H1 (cell line): ENCODE data around the gene HMGB1. TPM values are rescaled to one million over a fixed set of nuclear protein-coding genes. Genes with fewer than 3 reads are reported as not detected.

Experiments used
- CTCF ChIA-PET: fragments of 300-600 bp; sonication (Branson Sonifier 250); formaldehyde crosslinking; loops from one replicate; lab custom pipeline; 2021; ENCODE audit not compliant: partially characterized antibody; lab: Charles Lee
- POLR2A ChIA-PET: fragments of 300-600 bp; sonication (Branson Sonifier 250); formaldehyde crosslinking; loops from one replicate; lab custom pipeline; 2021; ENCODE audit warnings: inconsistent platforms; ENCODE audit not compliant: partially characterized antibody; lab: Charles Lee
- DNase-seq, 2 experiments: peaks; one replicate each; pipeline versions ENCODE4 v3.0.0 to v3.0.0-alpha.2; 2010 to 2022; ENCODE audit warnings: low spot score in 2 of 2, low read depth in 1 of 2, mixed read lengths in 1 of 2
- FAIRE-seq: peaks from 2 replicates; lab custom pipeline; 2011; peaks lifted over from hg19 to GRCh38; lab: Jason Lieb, UNC
- H2AFZ ChIP-seq: 2 replicates; pipeline ENCODE4 v1.8.1; 2012; ENCODE audit warnings: low read length, inconsistent platforms
- H2AK5ac ChIP-seq: 2 replicates; pipeline ENCODE4 v1.6.1; 2013; ENCODE audit warnings: low read depth, low read length
- H2BK120ac ChIP-seq: replicated peaks from 2 replicates; pipeline ENCODE3; 2013; ENCODE audit warnings: low read depth, low read length, inconsistent platforms
- H2BK12ac ChIP-seq: 2 replicates; pipeline ENCODE4 v1.6.1; 2013; ENCODE audit warnings: low read depth, low read length
- H2BK15ac ChIP-seq: 2 replicates; pipeline ENCODE4 v1.6.1; 2013; ENCODE audit warnings: low read length
- H2BK20ac ChIP-seq: 2 replicates; pipeline ENCODE4 v1.6.1; 2013; ENCODE audit warnings: low read length
- H2BK5ac ChIP-seq: 2 replicates; pipeline ENCODE4 v1.6.1; 2013; ENCODE audit warnings: low read depth, low read length
- H3K14ac ChIP-seq: 2 replicates; pipeline ENCODE4 v1.6.1; 2013; ENCODE audit warnings: inconsistent platforms; ENCODE audit not compliant: insufficient read length
- H3K18ac ChIP-seq: 2 replicates; pipeline ENCODE4 v1.6.1; 2013; ENCODE audit warnings: low read length; ENCODE audit errors: extremely low read depth
- H3K23ac ChIP-seq: 2 replicates; pipeline ENCODE4 v1.6.1; 2013; ENCODE audit warnings: inconsistent platforms; ENCODE audit not compliant: insufficient read length
- H3K23me2 ChIP-seq: 2 replicates; pipeline ENCODE4 v1.6.1; 2013; ENCODE audit warnings: low read depth, low read length
- H3K27ac ChIP-seq: 2 replicates; pipeline ENCODE4 v1.6.1; 2011; ENCODE audit warnings: low read depth, low read length, inconsistent platforms
- H3K27me3 ChIP-seq, 4 experiments: replicated peaks in 1 of 4; 1 replicate in 1 of 4; 2 replicates in 3 of 4; pipeline versions ENCODE4 v1.6.1 to v1.8.1; 2011 to 2013; ENCODE audit warnings: low read length in 3 of 4, mild to moderate bottlenecking in 3 of 4, inconsistent platforms in 2 of 4, mixed read lengths in 2 of 4, moderate library complexity in 1 of 4; ENCODE audit not compliant: control insufficient read depth in 3 of 4, insufficient read depth in 3 of 4; ENCODE audit errors: extremely low read depth in 1 of 4
- H3K36me3 ChIP-seq, 4 experiments: 2 replicates each; pipeline versions ENCODE4 v1.6.1 to v1.8.1; 2011 to 2013; ENCODE audit warnings: mild to moderate bottlenecking in 4 of 4, low read length in 3 of 4, moderate library complexity in 2 of 4, control low read depth in 1 of 4, inconsistent platforms in 1 of 4; ENCODE audit not compliant: insufficient read depth in 4 of 4, control insufficient read depth in 2 of 4
- H3K4ac ChIP-seq: replicated peaks from 2 replicates; pipeline ENCODE3; 2013; ENCODE audit warnings: low read length, low read depth, mixed read lengths, inconsistent platforms; ENCODE audit not compliant: insufficient read length
- H3K4me1 ChIP-seq, 4 experiments: replicated peaks in 1 of 4; 1 replicate in 1 of 4; 2 replicates in 3 of 4; pipeline versions ENCODE4 v1.6.1 to v1.8.1; 2011 to 2013; ENCODE audit warnings: low read length in 3 of 4, inconsistent platforms in 2 of 4, mixed read lengths in 1 of 4; ENCODE audit not compliant: insufficient read depth in 4 of 4, control insufficient read depth in 3 of 4
- H3K4me2 ChIP-seq, 2 experiments: 2 replicates each; pipeline versions ENCODE4 v1.6.1 to v1.8.1; 2011 to 2013; ENCODE audit warnings: low read depth in 2 of 2, low read length in 2 of 2, control low read depth in 1 of 2, inconsistent platforms in 1 of 2, mild to moderate bottlenecking in 1 of 2; ENCODE audit not compliant: insufficient read depth in 1 of 2
- H3K4me3 ChIP-seq, 4 experiments: fragments of 200-600, 300-600 bp in 1 of 4; sonication (generic), shearing (Covaris generic), sonication (Bioruptor Twin) in 1 of 4; 2 replicates each; pipeline versions ENCODE4 v1.5.1 to v1.8.1; 2011 to 2016; ENCODE audit warnings: low read length in 4 of 4, low read depth in 3 of 4, control low read depth in 2 of 4, inconsistent platforms in 2 of 4, mild to moderate bottlenecking in 2 of 4, mixed read lengths in 1 of 4, moderate library complexity in 1 of 4; ENCODE audit not compliant: insufficient read depth in 2 of 4; ENCODE audit errors: extremely low read depth in 1 of 4
- H3K56ac ChIP-seq: replicated peaks from 2 replicates; pipeline ENCODE3; 2013; ENCODE audit warnings: low read depth, mild to moderate bottlenecking, mixed read lengths, low read length, inconsistent platforms; ENCODE audit not compliant: insufficient read length
- H3K79me1 ChIP-seq: 2 replicates; pipeline ENCODE4 v1.6.1; 2013; ENCODE audit warnings: low read depth, low read length, control low read depth
- H3K79me2 ChIP-seq, 2 experiments: 2 replicates each; pipeline versions ENCODE4 v1.6.1 to v1.8.1; 2012 to 2013; ENCODE audit warnings: low read length in 2 of 2, mild to moderate bottlenecking in 2 of 2, inconsistent platforms in 1 of 2; ENCODE audit not compliant: insufficient read depth in 2 of 2, control insufficient read depth in 1 of 2
- H3K9ac ChIP-seq, 4 experiments: replicated peaks in 1 of 4; 1 replicate in 1 of 4; 2 replicates in 3 of 4; pipeline versions ENCODE4 v1.6.1 to v1.8.1; 2011 to 2013; ENCODE audit warnings: low read depth in 3 of 4, low read length in 3 of 4, control low read depth in 2 of 4, mild to moderate bottlenecking in 2 of 4, moderate library complexity in 2 of 4, inconsistent platforms in 1 of 4; ENCODE audit errors: extremely low read depth in 1 of 4
- H3K9me3 ChIP-seq, 2 experiments: 2 replicates each; pipeline versions ENCODE4 v1.6.1 to v1.8.1; 2012 to 2013; ENCODE audit warnings: mild to moderate bottlenecking in 2 of 2, moderate library complexity in 2 of 2, control low read depth in 1 of 2, inconsistent platforms in 1 of 2, low read depth in 1 of 2, low read length in 1 of 2, mixed read lengths in 1 of 2; ENCODE audit not compliant: insufficient read depth in 2 of 2
- H4K20me1 ChIP-seq, 2 experiments: replicated peaks in 1 of 2; 2 replicates each; pipeline versions ENCODE3 to v1.8.1; 2011 to 2013; ENCODE audit warnings: inconsistent platforms in 2 of 2, low read length in 2 of 2, mild to moderate bottlenecking in 1 of 2; ENCODE audit not compliant: insufficient read depth in 2 of 2, control insufficient read depth in 1 of 2
- H4K5ac ChIP-seq: 2 replicates; pipeline ENCODE4 v1.6.1; 2013; ENCODE audit warnings: low read length, low read depth, mixed read lengths, inconsistent platforms; ENCODE audit not compliant: insufficient read length
- H4K8ac ChIP-seq: 2 replicates; pipeline ENCODE4 v1.8.0; 2013; ENCODE audit warnings: mild to moderate bottlenecking, moderate library complexity, low read length, inconsistent platforms; ENCODE audit not compliant: insufficient read depth; ENCODE audit errors: extremely low read depth
- H4K91ac ChIP-seq: replicated peaks from 2 replicates; pipeline ENCODE3; 2013; ENCODE audit warnings: low read length, mixed read lengths, inconsistent platforms; ENCODE audit not compliant: insufficient read length
- EGR1 ChIP-seq: IDR thresholded peaks from 2 replicates; pipeline ENCODE4 v1.6.1; 2011; ENCODE audit warnings: low read depth, low read length, borderline replicate concordance
- WGBS, 2 experiments: shearing (Covaris generic) in 1 of 2; methylation state at CpG; one replicate each; pipeline versions ENCODE4 v1.1.6 to v1.1.7; 2013 to 2015; ENCODE audit warnings: low lambda C conversion rate in 2 of 2, mixed read lengths in 2 of 2, inconsistent platforms in 1 of 2, low coverage in 1 of 2, missing lambda C conversion rate in 1 of 2; ENCODE audit not compliant: insufficient replicate concordance in 2 of 2, insufficient coverage in 1 of 2, insufficient read length in 1 of 2; ENCODE audit errors: extremely low coverage in 1 of 2, missing lambda C conversion rate in 1 of 2; 5-methylcytosine and 5-hydroxymethylcytosine counted together
- polyA plus RNA-seq, 7 experiments: library from polyadenylated mRNA; depleted of rRNA in 3 of 7; stranded (reverse) in 5 of 7; unstranded in 2 of 7; fragments of >200 nt in 5 of 7; fragments of 200-250 nt in 2 of 7; gene quantifications; 1 replicate in 5 of 7; 2 replicates in 1 of 7; 4 replicates in 1 of 7; pipeline versions ENCODE4 v1.2.1 to v1.2.3, GENCODE V29; 2011 to 2013; ENCODE audit warnings: missing spikeins in 2 of 7, mixed read lengths in 2 of 7
- total RNA-seq: library from RNA; stranded (reverse); fragmentation: NEBNext Ultra II Directional; extraction: Animal tissue kit (Norgen Biotek cat#: 25700); gene quantifications from 2 replicates; pipeline ENCODE4 v1.2.1, GENCODE V29; 2021

Gene HMGB1
- total and polyA plus RNA-seq, 2 of the 8 experiments (the other 6 are each of a cell fraction or from before 2014, with no cell fraction given): 123 to 776 TPM

DNA sequence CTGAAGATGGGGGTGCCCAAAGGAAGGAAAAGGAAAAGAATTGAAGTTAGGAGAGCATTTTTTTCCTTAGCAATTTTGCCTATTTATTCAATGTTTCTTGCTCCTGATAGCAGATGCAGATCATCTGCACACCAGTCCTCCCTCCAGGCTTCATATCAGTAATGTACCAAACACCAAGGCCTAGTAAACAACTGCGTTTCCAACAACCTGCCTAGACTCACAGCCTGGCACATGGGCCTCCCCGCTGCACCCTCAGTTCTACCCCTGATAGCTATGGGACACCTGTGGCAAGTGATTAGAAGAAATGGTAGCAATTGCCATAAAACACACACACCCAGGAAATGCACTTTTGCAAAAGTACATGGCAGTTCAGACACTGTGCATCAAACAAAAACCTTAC, 30.4 kb upstream of the HMGB1 start:
- H4K91ac ChIP-seq: no peak overlapping the region
- no peak overlapping the region for H2BK15ac ChIP-seq
- no peaks in the 10 kb centered on the region for H3K4me1 ChIP-seq
- no peak overlapping the region for H3K14ac ChIP-seq
- no peak overlapping the region for H4K5ac ChIP-seq
- no peaks in the 10 kb centered on the region for H3K79me2 ChIP-seq
- CTCF ChIA-PET: no interaction called here
- H2BK12ac ChIP-seq: no peak overlapping the region
- H3K56ac ChIP-seq: no peak overlapping the region
- no peaks in the 10 kb centered on the region for H3K23me2 ChIP-seq
- no peak for TF ChIP-seq EGR1
- TF ChIP-seq, all 59 proteins: peak for 0
- Histone ChIP-seq H3K9me3 (no peaks in the 10 kb centered on the region), H3K36me3 (no peaks in the 10 kb centered on the region), H2AFZ (no peak overlapping the region), H3K4ac (no peak overlapping the region), H3K23ac (no peak overlapping the region), H3K9ac (no peak overlapping the region), H3K27me3 (no peaks in the 10 kb centered on the region), H3K4me2 (no peak overlapping the region), H4K8ac (no peak overlapping the region), H2BK120ac (no peak overlapping the region), H3K79me1 (no peaks in the 10 kb centered on the region), H3K18ac (no peak overlapping the region), H4K20me1 (no peaks in the 10 kb centered on the region), H2BK20ac (no peak overlapping the region), H3K27ac (no peak overlapping the region), H3K4me3 (no peak overlapping the region), H2AK5ac (no peak overlapping the region), H2BK5ac (no peak overlapping the region)
- no peak for FAIRE-seq
- DNase-seq: no peak
- 80% methylated on average over 2 of the region's 2 CpGs; no CpG with 5 or more reads in 1 of the 2 experiments for WGBS, 2 experiments
- POLR2A ChIA-PET: no interaction called here
